H7 (cell line): ENCODE data around the gene UGT2B28. TPM values are rescaled to one million over a fixed set of nuclear protein-coding genes. Genes with fewer than 3 reads are reported as not detected.
"Not testable (repeated sequence)": the region's sequence is repeated elsewhere in the genome, so short reads cannot be mapped to it uniquely, and the experiment has no call there.

ENCODE experiments used
- DNase-seq: peaks from one replicate; pipeline ENCODE4 v3.0.0; 2012
- H3K27me3 ChIP-seq: 2 replicates; pipeline ENCODE4 v1.6.0; 2011; ENCODE audit warnings: mild to moderate bottlenecking, low read length; ENCODE audit not compliant: control insufficient read depth, insufficient read depth
- H3K36me3 ChIP-seq: replicated peaks from 2 replicates; pipeline ENCODE4 v1.5.1; 2011; ENCODE audit warnings: low read length; ENCODE audit not compliant: control insufficient read depth, insufficient read depth
- H3K4me3 ChIP-seq: 2 replicates; pipeline ENCODE4 v1.5.1; 2011; ENCODE audit warnings: low read depth, mild to moderate bottlenecking, control low read depth, low read length, moderate library complexity; ENCODE audit not compliant: insufficient read depth
- total RNA-seq: library from RNA; depleted of rRNA; stranded (reverse); fragments of >200 nt; shearing (Covaris generic); gene quantifications from 2 replicates; pipeline ENCODE4 v1.2.3, GENCODE V29; 2014; rRNA removed

Gene UGT2B28
- total RNA-seq, 1 experiment from 2014 or later: not detected

GRCh38 chr4:69321153-69321729 is 41.0 kb downstream of the UGT2B28 start:
- Histone ChIP-seq H3K4me3 (no peak overlapping the region), H3K27me3 (no peaks in the 10 kb centered on the region), H3K36me3 (no peaks in the 10 kb centered on the region)
- DNase-seq: no peak

DNA sequence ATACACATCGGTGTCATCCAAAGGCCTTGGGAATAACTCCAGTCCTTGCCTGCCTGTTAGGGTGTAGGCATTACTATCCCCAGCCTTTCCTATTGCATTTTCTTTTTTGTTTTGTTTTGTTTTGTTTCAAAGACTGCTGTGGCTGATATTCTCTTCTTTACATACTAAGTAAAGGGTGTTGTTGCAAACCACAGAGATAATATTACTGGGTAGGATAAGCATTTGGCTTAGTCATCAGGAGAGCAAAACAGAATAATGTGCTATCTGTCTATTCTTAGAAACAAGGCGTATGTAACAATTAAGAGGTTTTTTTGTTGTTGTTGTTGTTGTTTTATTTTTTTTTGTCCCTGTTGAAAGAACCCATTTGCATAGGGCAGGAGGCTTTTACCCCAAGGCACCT is 41.8 kb downstream of the UGT2B28 start:
- H3K36me3 ChIP-seq: no peaks in the 10 kb centered on the region
- H3K4me3 ChIP-seq: no peak overlapping the region
- DNase-seq: no peak
- no peaks in the 10 kb centered on the region for H3K27me3 ChIP-seq

GRCh38 chr4:69323284-69323683 is 43.0 kb downstream of the UGT2B28 start:
- H3K36me3 ChIP-seq: no peaks in the 10 kb centered on the region
- no peak for DNase-seq
- no peak overlapping the region for H3K4me3 ChIP-seq
- H3K27me3 ChIP-seq: no peaks in the 10 kb centered on the region

DNA sequence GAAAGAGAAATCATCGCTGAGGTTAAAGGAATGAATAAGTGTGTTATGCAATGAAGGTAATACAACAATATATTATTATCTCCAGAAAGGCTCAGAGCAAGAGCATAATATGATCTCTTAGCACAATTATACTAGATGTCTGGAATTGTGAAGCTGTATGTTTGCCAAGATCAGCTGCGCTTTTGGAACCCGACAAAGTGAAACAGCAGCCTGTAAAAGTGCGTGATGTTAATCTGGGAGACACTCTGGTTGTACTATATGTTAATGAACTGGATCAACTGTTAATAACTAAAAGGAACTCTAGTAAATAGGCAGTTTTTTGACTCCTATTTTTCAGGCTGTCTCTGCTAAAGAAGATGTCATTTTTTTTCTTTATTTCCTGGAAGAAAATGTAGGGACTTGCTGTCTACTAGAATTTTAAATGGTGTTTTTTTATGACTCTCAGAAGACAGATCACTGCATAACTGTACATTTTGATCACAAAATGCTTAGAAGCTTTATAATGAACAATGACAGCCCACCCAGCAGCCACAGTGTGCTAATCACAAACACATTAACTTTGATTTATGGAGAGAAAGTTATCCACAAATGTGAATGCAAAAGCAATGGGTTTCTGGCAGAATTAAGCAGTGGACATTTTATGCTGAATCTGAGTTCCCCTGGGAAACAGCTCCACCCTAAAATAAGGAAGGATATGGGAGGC is 50.2 kb downstream of the UGT2B28 start:
- DNase-seq: no peak
- Histone ChIP-seq H3K4me3 (no peak overlapping the region), H3K36me3 (no peaks in the 10 kb centered on the region), H3K27me3 (no peaks in the 10 kb centered on the region)

DNA sequence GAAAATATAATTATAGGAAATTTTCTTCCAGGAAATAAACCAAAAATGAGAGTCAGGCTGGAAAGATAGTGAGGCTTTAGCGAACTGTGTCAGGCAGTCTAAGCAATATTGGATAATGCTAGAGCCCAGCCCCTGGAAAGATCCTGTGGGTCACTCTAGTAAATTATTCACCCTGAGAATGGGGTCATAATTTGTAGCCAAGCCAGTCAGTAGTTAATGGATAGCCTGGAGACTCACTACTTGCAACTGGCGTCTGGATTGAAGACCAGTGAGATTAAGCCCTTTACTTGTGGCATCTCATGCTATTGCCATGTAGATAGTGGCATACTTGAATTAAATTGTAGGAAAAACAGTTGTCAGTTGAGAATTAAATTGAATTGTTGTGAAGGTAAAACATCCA is 51.0 kb downstream of the UGT2B28 start:
- DNase-seq, H3K36me3 ChIP-seq, H3K27me3 ChIP-seq, H3K4me3 ChIP-seq: not testable (repeated sequence)

DNA sequence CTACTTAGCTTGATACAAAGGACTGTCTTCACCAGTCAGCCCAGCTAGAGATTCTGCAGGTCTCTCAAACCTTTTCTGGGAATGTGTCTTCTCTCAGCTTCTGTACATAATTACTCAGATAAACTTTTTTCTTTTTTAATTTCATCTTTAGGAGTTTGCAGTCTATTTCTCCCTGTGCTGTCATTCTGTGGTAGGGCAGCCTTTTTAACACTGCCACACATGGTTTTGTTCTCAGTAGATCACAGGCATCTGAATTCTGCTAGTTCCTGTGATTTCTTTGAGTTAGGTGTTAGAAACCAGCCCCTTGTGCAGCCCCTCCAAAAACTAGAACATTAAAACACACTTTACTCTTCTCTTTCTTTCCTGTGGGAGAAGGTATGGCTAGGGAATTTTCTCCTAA is 55.2 kb downstream of the UGT2B28 start:
- DNase-seq, H3K27me3 ChIP-seq, H3K4me3 ChIP-seq, H3K36me3 ChIP-seq: not testable (repeated sequence)

- H3K36me3 ChIP-seq, H3K27me3 ChIP-seq, H3K4me3 ChIP-seq, DNase-seq: not testable (repeated sequence)
Measured at GRCh38 chr4:69343114-69343513, 62.8 kb downstream of the UGT2B28 start.

DNA sequence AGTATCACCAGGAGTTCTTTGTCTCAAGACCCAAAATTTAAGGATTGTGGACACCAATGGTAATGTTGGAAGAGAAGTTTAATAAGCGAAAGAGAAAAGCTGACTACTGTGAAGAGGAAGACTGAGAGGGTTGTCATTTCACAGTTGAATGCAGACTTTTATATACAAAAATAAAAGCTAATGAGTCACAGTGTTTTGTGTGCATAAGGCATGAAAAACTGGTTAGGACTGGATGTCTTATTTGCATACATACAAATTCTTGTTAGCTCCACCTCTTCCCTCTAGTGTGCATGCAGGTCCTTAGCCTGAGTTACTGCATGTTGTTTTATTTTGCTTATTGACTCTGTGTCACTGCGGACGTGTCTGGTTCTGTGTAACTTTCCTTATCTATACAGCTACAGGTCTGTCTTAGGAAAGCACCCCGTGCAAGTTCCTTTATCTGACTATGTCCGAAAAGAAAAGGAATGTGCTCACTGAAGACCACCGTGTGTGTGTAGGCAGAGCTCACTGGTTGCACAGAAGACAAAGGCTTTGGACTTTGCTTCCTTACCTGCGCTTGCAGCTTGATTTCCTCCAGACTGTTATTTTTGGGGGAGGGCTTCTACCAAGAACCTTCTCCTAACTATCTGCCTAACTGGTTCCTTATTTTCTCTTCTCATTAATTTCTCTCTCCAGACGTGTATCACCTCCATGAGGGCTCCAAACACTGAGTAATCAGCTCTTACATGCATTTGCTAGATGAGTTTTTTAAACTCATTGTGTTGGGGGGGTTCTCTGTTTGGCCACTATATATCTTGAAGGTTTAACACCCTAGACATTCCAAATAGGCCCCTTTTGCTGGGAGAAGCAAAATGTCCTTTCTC is 63.5 kb downstream of the UGT2B28 start:
- not testable (repeated sequence) for H3K27me3 ChIP-seq

More for the DNA sequence above, 63.5 kb downstream of the UGT2B28 start:
- not testable (repeated sequence) for H3K36me3 ChIP-seq, DNase-seq, H3K4me3 ChIP-seq

Other genes with a start within 250 kb of the UGT2B28 start
- not detected in 2 replicates for gene UGT2B7, start 184.0 kb upstream of the UGT2B28 start, total RNA-seq
- gene UGT2B11, start 65.7 kb upstream of the UGT2B28 start, total RNA-seq: not detected in 2 replicates
- gene UGT2B4, start 215.4 kb downstream of the UGT2B28 start, total RNA-seq: not detected in 2 replicates